HCT116 (cell line): Measurements from ENCODE around the gene SLC27A2. TPM values are rescaled to one million over a fixed set of nuclear protein-coding genes. Genes with fewer than 3 reads are reported as not detected.

Source experiments
- ATAC-seq: fragments of 200-7000 bp; cut with Tn5 transposase; 2 replicates; pipeline ENCODE4 v1.9.1; 2020; ENCODE audit warnings: mild to moderate bottlenecking, moderate library complexity
- BruUV-seq: library from RNA; stranded (reverse); fragments of 400-500 nt; replicated peaks from 2 replicates; lab custom pipeline; 2021; lab: Mats Ljungman, UMichigan
- CTCF ChIA-PET: fragments of 300-600 bp; sonication (Branson Sonifier 250); formaldehyde crosslinking; loops from one replicate; lab custom pipeline; 2021; ENCODE audit warnings: antibody characterized with exemption; lab: Charles Lee
- POLR2A ChIA-PET: fragments of 300-600, 350-600 bp; sonication (Branson Sonifier 250); formaldehyde crosslinking; loops from one replicate; lab custom pipeline; 2021; ENCODE audit warnings: antibody characterized with exemption; lab: Charles Lee
- RAD21 ChIA-PET, 2 experiments: fragments of 300-600 bp; sonication (Branson Sonifier 250); formaldehyde crosslinking; loops; one replicate each; lab custom pipeline; 2023; ENCODE audit warnings: low total read pairs in 2 of 2; ENCODE audit not compliant: uncharacterized antibody in 2 of 2, unreplicated experiment in 2 of 2, low non-redundant PET in 1 of 2; lab: Charles Lee
- DNase-seq: peaks from one replicate; pipeline ENCODE4 v3.0.0-alpha.2; 2010; ENCODE audit warnings: low read depth, low spot score
- H2AFZ ChIP-seq: fragments of 200-600 bp; shearing (Covaris generic), sonication (generic); 2 replicates; pipeline ENCODE4 v1.6.1; 2017; ENCODE audit warnings: low read depth, mixed run types, mixed read lengths, antibody characterized with exemption, low read length; ENCODE audit not compliant: poor library complexity, severe bottlenecking
- H3K27ac ChIP-seq: 2 replicates; pipeline ENCODE4 v1.5.1; 2012; ENCODE audit warnings: low read depth, low read length
- H3K27me3 ChIP-seq: fragments of 200-600 bp; sonication (generic); 2 replicates; pipeline ENCODE4 v1.6.1; 2016; ENCODE audit warnings: mixed run types, low read length, mixed read lengths; ENCODE audit not compliant: insufficient read depth
- H3K36me3 ChIP-seq, 2 experiments: fragments of 200-500 bp in 1 of 2; fragments of 200-600 bp in 1 of 2; sonication (Bioruptor generic) in 1 of 2; sonication (generic) in 1 of 2; 2 replicates each; pipeline versions ENCODE4 v1.5.1 to v1.6.1; 2014 to 2016; ENCODE audit warnings: low read length in 2 of 2, inconsistent platforms in 1 of 2, mixed read lengths in 1 of 2, mixed run types in 1 of 2; ENCODE audit not compliant: insufficient read depth in 2 of 2, control insufficient read depth in 1 of 2
- H3K4me1 ChIP-seq, 2 experiments: fragments of 200-600 bp in 1 of 2; sonication (generic) in 1 of 2; 2 replicates each; pipeline versions ENCODE4 v1.5.1 to v1.6.1; 2012 to 2017; ENCODE audit warnings: low read length in 2 of 2, inconsistent platforms in 1 of 2, mild to moderate bottlenecking in 1 of 2, mixed read lengths in 1 of 2, mixed run types in 1 of 2, moderate library complexity in 1 of 2; ENCODE audit not compliant: insufficient read depth in 2 of 2, control insufficient read depth in 1 of 2
- H3K4me2 ChIP-seq: fragments of 200-600 bp; sonication (generic); 2 replicates; pipeline ENCODE4 v1.6.1; 2017; ENCODE audit warnings: mixed run types, low read length, mixed read lengths
- H3K4me3 ChIP-seq, 2 experiments: fragments of 200-600 bp in 1 of 2; sonication (generic) in 1 of 2; replicated peaks in 1 of 2; 2 replicates each; pipeline ENCODE4 v1.5.1; 2011 to 2016; ENCODE audit warnings: low read length in 2 of 2, control low read depth in 1 of 2, low read depth in 1 of 2, mild to moderate bottlenecking in 1 of 2, mixed read lengths in 1 of 2, mixed run types in 1 of 2
- H3K79me2 ChIP-seq: fragments of 200-600 bp; sonication (generic); 2 replicates; pipeline ENCODE4 v1.6.1; 2017; ENCODE audit warnings: mild to moderate bottlenecking, mixed run types, low read length, moderate library complexity, mixed read lengths; ENCODE audit not compliant: insufficient read depth
- H3K9ac ChIP-seq: fragments of 200-600 bp; sonication (generic); 2 replicates; pipeline ENCODE4 v1.6.1; 2016; ENCODE audit warnings: low read length, mixed read lengths
- H3K9me2 ChIP-seq: fragments of 200-600 bp; sonication (generic), shearing (Covaris generic); 2 replicates; pipeline ENCODE4 v1.6.1; 2017; ENCODE audit warnings: mixed run types, mild to moderate bottlenecking, moderate library complexity; ENCODE audit not compliant: insufficient read depth
- H3K9me3 ChIP-seq, 2 experiments: fragments of 200-500 bp in 1 of 2; fragments of 200-600 bp in 1 of 2; sonication (Bioruptor generic) in 1 of 2; sonication (generic) in 1 of 2; 2 replicates each; pipeline ENCODE4 v1.6.1; 2014 to 2017; ENCODE audit warnings: low read length in 2 of 2, mixed read lengths in 2 of 2, inconsistent platforms in 1 of 2, low read depth in 1 of 2, mild to moderate bottlenecking in 1 of 2, mixed run types in 1 of 2, moderate library complexity in 1 of 2; ENCODE audit not compliant: control insufficient read depth in 1 of 2, insufficient read depth in 1 of 2
- H4K20me1 ChIP-seq: fragments of 200-600 bp; sonication (generic), shearing (Covaris generic); 2 replicates; pipeline ENCODE4 v1.6.1; 2017; ENCODE audit warnings: mixed run types, mild to moderate bottlenecking, moderate library complexity; ENCODE audit not compliant: insufficient read depth
- ATF3 ChIP-seq: IDR thresholded peaks from 2 replicates; pipeline ENCODE4 v1.6.1; 2012
- CEBPB ChIP-seq: IDR thresholded peaks from 2 replicates; pipeline ENCODE4 v1.6.1; 2012; ENCODE audit warnings: low read depth
- EGR1 ChIP-seq: IDR thresholded peaks from 2 replicates; pipeline ENCODE4 v1.6.1; 2012; ENCODE audit warnings: low read depth
- ELF1 ChIP-seq: IDR thresholded peaks from 2 replicates; pipeline ENCODE4 v1.6.1; 2012; ENCODE audit warnings: low read depth, borderline replicate concordance
- EZH2 ChIP-seq: fragments of 200-600 bp; sonication (generic); IDR thresholded peaks from 2 replicates; pipeline ENCODE4 v1.6.1; 2017; ENCODE audit warnings: antibody characterized with exemption, mixed run types
- FOSL1 ChIP-seq: IDR thresholded peaks from 2 replicates; pipeline ENCODE4 v1.6.1; 2012; ENCODE audit warnings: low read depth
- JUND ChIP-seq: IDR thresholded peaks from 2 replicates; pipeline ENCODE4 v1.6.1; 2012
- POLR2A ChIP-seq: IDR thresholded peaks from 2 replicates; pipeline ENCODE4 v1.7.0; 2011; ENCODE audit warnings: borderline replicate concordance; ENCODE audit not compliant: insufficient read depth, insufficient read length; ENCODE audit errors: extremely low read depth
- POLR2AphosphoS5 ChIP-seq: IDR thresholded peaks from 2 replicates; pipeline ENCODE4 v1.6.1; 2011; ENCODE audit warnings: mild to moderate bottlenecking, low read depth, low read length, moderate library complexity
- SIN3A ChIP-seq: IDR thresholded peaks from 2 replicates; pipeline ENCODE4 v1.6.1; 2012; ENCODE audit warnings: low read depth
- SP1 ChIP-seq: IDR thresholded peaks from 2 replicates; pipeline ENCODE4 v1.6.1; 2012; ENCODE audit warnings: low read depth
- TCF7L2 ChIP-seq: IDR thresholded peaks from 2 replicates; pipeline ENCODE4 v1.7.0; 2011; ENCODE audit warnings: borderline replicate concordance, inconsistent platforms; ENCODE audit not compliant: insufficient read depth, insufficient read length; ENCODE audit errors: extremely low read depth
- YY1 ChIP-seq: IDR thresholded peaks from 2 replicates; pipeline ENCODE4 v1.6.1; 2011; ENCODE audit warnings: low read length, low read depth, moderate library complexity, mild to moderate bottlenecking; ENCODE audit not compliant: insufficient replicate concordance; ENCODE audit errors: extremely low read depth
- ZFX ChIP-seq: fragments of 450-650 bp; IDR thresholded peaks from 2 replicates; pipeline ENCODE4 v1.6.1; 2017
- ZNF274 ChIP-seq: fragments of 200-500 bp; sonication (Bioruptor generic); IDR thresholded peaks from 2 replicates; pipeline ENCODE4 v1.6.1; 2014; ENCODE audit warnings: mild to moderate bottlenecking, low read depth, low read length, inconsistent platforms
- intact Hi-C: fragments of 100-400 bp; cut with micrococcal nuclease; formaldehyde crosslinking; loops from 2 replicates; pipeline ENCODE4 v1.10.0; 2022
- total RNA-seq: library from RNA; stranded (reverse); gene quantifications from one replicate; pipeline ENCODE4 v1.2.1, GENCODE V29; 2021; ENCODE audit not compliant: unreplicated experiment
- TF ChIP-seq, protein P1 (sequence below): IDR thresholded peaks from 2 replicates; pipeline ENCODE4 v1.6.1; 2011; ENCODE audit warnings: mild to moderate bottlenecking, low read length, moderate library complexity; ENCODE audit not compliant: insufficient replicate concordance; ENCODE audit errors: extremely low read depth

Gene SLC27A2
- total RNA-seq, 1 experiment from 2014 or later = 14.0 TPM

GRCh38 chr15:50228866-50229265 is 46.9 kb downstream of the SLC27A2 start:
- Histone ChIP-seq H3K4me1 (no peaks in the 10 kb centered on the region), H3K36me3 (no peaks in the 10 kb centered on the region; a peak in 1 of 4 replicates), H2AFZ (no peak overlapping the region), H4K20me1 (no peaks in the 10 kb centered on the region), H3K27ac (no peak overlapping the region), H3K9me3 (no peaks in the 10 kb centered on the region), H3K9me2 (no peaks in the 10 kb centered on the region), H3K79me2 (no peaks in the 10 kb centered on the region), H3K9ac (no peak overlapping the region), H3K4me3 (no peak overlapping the region), H3K4me2 (no peak overlapping the region), H3K27me3 (no peaks in the 10 kb centered on the region)
- ChIA-PET POLR2A (no interaction called here), CTCF (no interaction called here), RAD21 (no interaction called here)
- DNase-seq (no peak), ATAC-seq (no peak)
- intact Hi-C loops = no loop called here
- no TSS peak for BruUV-seq
- TF ChIP-seq ZFX (no peak), POLR2AphosphoS5 (no peak), SIN3A (no peak), POLR2A (no peak), FOSL1 (no peak), YY1 (no peak), CEBPB (no peak), SP1 (no peak)

DNA sequence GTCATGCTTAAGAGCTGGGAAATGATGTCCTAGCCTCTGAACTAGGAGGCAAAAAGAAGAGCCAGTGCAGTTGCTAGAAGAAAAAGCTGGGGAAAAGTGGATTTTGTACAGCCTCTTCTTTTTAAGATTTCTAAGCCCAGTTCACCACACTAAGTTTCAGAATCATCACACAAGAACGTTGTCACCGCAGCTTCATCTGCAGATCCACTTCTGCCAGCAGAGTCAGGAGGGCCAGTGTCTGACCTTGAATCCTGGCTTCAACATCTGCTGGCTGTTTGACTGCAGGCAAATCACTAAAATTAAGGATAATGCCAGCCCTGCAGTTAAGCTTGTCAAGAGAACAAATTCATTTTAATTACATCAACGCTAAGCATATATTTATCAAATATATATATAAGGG is 47.3 kb downstream of the SLC27A2 start:
- ATAC-seq = no peak
- ChIA-PET RAD21 (no interaction called here), CTCF (no interaction called here), POLR2A (no interaction called here)
- Histone ChIP-seq H3K79me2 (no peaks in the 10 kb centered on the region), H3K4me1 (no peaks in the 10 kb centered on the region), H3K4me3 (no peak overlapping the region), H3K9ac (no peak overlapping the region), H3K27ac (no peak overlapping the region), H4K20me1 (no peaks in the 10 kb centered on the region), H3K27me3 (no peaks in the 10 kb centered on the region), H3K4me2 (no peak overlapping the region), H3K9me2 (no peaks in the 10 kb centered on the region), H3K36me3 (no peaks in the 10 kb centered on the region; a peak in 1 of 4 replicates), H2AFZ (no peak overlapping the region), H3K9me3 (no peaks in the 10 kb centered on the region)
- intact Hi-C loops = no loop called here
- no TSS peak for BruUV-seq
- no peak for DNase-seq
- no peak for TF ChIP-seq CEBPB
- no peak for TF ChIP-seq TCF7L2
- no peak for TF ChIP-seq SIN3A
- no peak for TF ChIP-seq YY1
- TF ChIP-seq ZFX = no peak
- TF ChIP-seq ELF1 = no peak
- TF ChIP-seq ZNF274 = no peak
- no peak for TF ChIP-seq EZH2
- no peak for TF ChIP-seq FOSL1
- TF ChIP-seq POLR2A = no peak
- TF ChIP-seq, protein P1, sequence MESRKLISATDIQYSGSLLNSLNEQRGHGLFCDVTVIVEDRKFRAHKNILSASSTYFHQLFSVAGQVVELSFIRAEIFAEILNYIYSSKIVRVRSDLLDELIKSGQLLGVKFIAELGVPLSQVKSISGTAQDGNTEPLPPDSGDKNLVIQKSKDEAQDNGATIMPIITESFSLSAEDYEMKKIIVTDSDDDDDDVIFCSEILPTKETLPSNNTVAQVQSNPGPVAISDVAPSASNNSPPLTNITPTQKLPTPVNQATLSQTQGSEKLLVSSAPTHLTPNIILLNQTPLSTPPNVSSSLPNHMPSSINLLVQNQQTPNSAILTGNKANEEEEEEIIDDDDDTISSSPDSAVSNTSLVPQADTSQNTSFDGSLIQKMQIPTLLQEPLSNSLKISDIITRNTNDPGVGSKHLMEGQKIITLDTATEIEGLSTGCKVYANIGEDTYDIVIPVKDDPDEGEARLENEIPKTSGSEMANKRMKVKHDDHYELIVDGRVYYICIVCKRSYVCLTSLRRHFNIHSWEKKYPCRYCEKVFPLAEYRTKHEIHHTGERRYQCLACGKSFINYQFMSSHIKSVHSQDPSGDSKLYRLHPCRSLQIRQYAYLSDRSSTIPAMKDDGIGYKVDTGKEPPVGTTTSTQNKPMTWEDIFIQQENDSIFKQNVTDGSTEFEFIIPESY = no peak
- no peak for TF ChIP-seq JUND
- no peak for TF ChIP-seq EGR1
- TF ChIP-seq ATF3 = no peak
